CD4-positive, alpha-beta T cell (primary cell): ENCODE data around the gene STRBP. TPM values are rescaled to one million over a fixed set of nuclear protein-coding genes. Genes with fewer than 3 reads are reported as not detected.

Experiments used
- ATAC-seq: fragments of 200-7000 bp; cut with Tn5 transposase; one replicate; pipeline ENCODE4 v1.10.0; 2022; ENCODE audit warnings: mild to moderate bottlenecking; ENCODE audit not compliant: poor library complexity
- CTCF ChIA-PET: fragments of 350-600 bp; sonication (Branson Sonifier 250); formaldehyde crosslinking; loops from one replicate; lab custom pipeline; 2021; ENCODE audit warnings: antibody characterized with exemption, inconsistent platforms; lab: Charles Lee
- POLR2A ChIA-PET: fragments of 350-600 bp; sonication (Branson Sonifier 250); formaldehyde crosslinking; loops from one replicate; lab custom pipeline; 2021; ENCODE audit warnings: antibody characterized with exemption, inconsistent platforms; lab: Charles Lee
- DNase-seq, 14 experiments: peaks; one replicate each; pipeline ENCODE4 v3.0.0-alpha.2; 2013 to 2020; ENCODE audit warnings: mixed read lengths in 2 of 14
- H3K27ac ChIP-seq, 2 donors: one replicate each; pipeline versions ENCODE4 v1.5.1 to v1.7.0; 2013; ENCODE audit warnings: low read length in 2 of 2, low read depth in 1 of 2, mild to moderate bottlenecking in 1 of 2
- H3K27me3 ChIP-seq, 2 experiments: 1 replicate in 1 of 2; 2 replicates in 1 of 2; pipeline versions ENCODE4 v1.6.1 to v1.7.0; 2013; ENCODE audit warnings: low read length in 2 of 2, control low read depth in 1 of 2, mild to moderate bottlenecking in 1 of 2, moderate library complexity in 1 of 2; ENCODE audit not compliant: insufficient read depth in 2 of 2, control insufficient read depth in 1 of 2
- H3K36me3 ChIP-seq: one replicate; pipeline ENCODE4 v1.6.1; 2013; ENCODE audit warnings: low read length, control low read depth; ENCODE audit not compliant: insufficient read depth
- H3K4me1 ChIP-seq: one replicate; pipeline ENCODE4 v1.6.1; 2013; ENCODE audit warnings: low read length, control low read depth; ENCODE audit not compliant: insufficient read depth
- H3K4me3 ChIP-seq: one replicate; pipeline ENCODE4 v1.5.1; 2013; ENCODE audit warnings: mild to moderate bottlenecking, low read length, moderate library complexity
- H3K9me3 ChIP-seq, 2 experiments: 1 replicate in 1 of 2; 2 replicates in 1 of 2; pipeline versions ENCODE4 v1.6.1 to v1.7.0; 2013; ENCODE audit warnings: low read length in 2 of 2, mild to moderate bottlenecking in 2 of 2, control low read depth in 1 of 2, moderate library complexity in 1 of 2; ENCODE audit not compliant: control insufficient read depth in 1 of 2, insufficient read depth in 1 of 2
- H3K27ac Mint-ChIP-seq: one replicate; pipeline ENCODE4 v1.8.0; 2020; ENCODE audit warnings: mixed read lengths
- H3K27me3 Mint-ChIP-seq: one replicate; pipeline ENCODE4 v1.8.0; 2021; ENCODE audit warnings: mixed read lengths
- H3K36me3 Mint-ChIP-seq: one replicate; pipeline ENCODE4 v1.8.0; 2021; ENCODE audit warnings: low read depth, mixed read lengths
- H3K4me1 Mint-ChIP-seq: one replicate; pipeline ENCODE4 v1.8.0; 2021; ENCODE audit warnings: low read depth, mixed read lengths
- H3K4me3 Mint-ChIP-seq: one replicate; pipeline ENCODE4 v1.8.0; 2020; ENCODE audit warnings: mild to moderate bottlenecking, mixed read lengths
- H3K9me3 Mint-ChIP-seq: one replicate; pipeline ENCODE4 v1.8.0; 2020; ENCODE audit warnings: mixed read lengths
- CTCF ChIP-seq: fragments of 200-600 bp; IDR thresholded peaks from one replicate; pipeline ENCODE4 v1.8.0; 2022; ENCODE audit warnings: antibody characterized with exemption, mild to moderate bottlenecking
- intact Hi-C, 2 experiments: fragments of 100-400 bp; cut with DNase I in 1 of 2; cut with micrococcal nuclease in 1 of 2; formaldehyde crosslinking; loops; one replicate each; pipeline versions ENCODE4 v1.15.1 to v1.9.0; 2023 to 2025; cut with DNase I, micrococcal nuclease
- total RNA-seq, 174 experiments: library from RNA in 2 of 174; stranded (reverse) in 2 of 174; gene quantifications; one replicate each; pipeline ENCODE4 v1.2.3 and lab custom pipeline; 2021 to 2026

Gene STRBP
- total RNA-seq, 2 experiments from 2014 or later, result 10.9 to 12.0 TPM

GRCh38 chr9:123108976-123109375, 159.4 kb downstream of the STRBP start:
- H3K4me1 ChIP-seq, result peaks cover 20% of the 10 kb centered on the region
- peaks cover 26% of the 10 kb centered on the region for H3K36me3 ChIP-seq
- no peak overlapping the region for H3K4me3 Mint-ChIP-seq
- ChIA-PET CTCF (no interaction called here), POLR2A (no interaction called here)
- no peaks in the 10 kb centered on the region for H3K9me3 Mint-ChIP-seq
- H3K27me3 ChIP-seq, result no peaks in the 10 kb centered on the region
- intact Hi-C loops, result no loop called here
- no peaks in the 10 kb centered on the region for H3K9me3 ChIP-seq
- peaks cover 42% of the 10 kb centered on the region for H3K36me3 Mint-ChIP-seq
- no peak for TF ChIP-seq CTCF
- H3K4me1 Mint-ChIP-seq, result peaks cover 28% of the 10 kb centered on the region
- H3K27me3 Mint-ChIP-seq, result no peaks in the 10 kb centered on the region
- ATAC-seq, result no peak
- H3K27ac ChIP-seq, result no peak overlapping the region
- DNase-seq, result no peak
- H3K27ac Mint-ChIP-seq, result peak overlapping the region; percentile 27
- no peak overlapping the region for H3K4me3 ChIP-seq

GRCh38 chr9:123107639-123108285, 160.6 kb downstream of the STRBP start:
- Mint-ChIP-seq H3K36me3 (peaks cover 54% of the 10 kb centered on the region), H3K4me3 (no peak overlapping the region), H3K4me1 (peaks cover 22% of the 10 kb centered on the region), H3K27ac (no peak overlapping the region), H3K9me3 (no peaks in the 10 kb centered on the region), H3K27me3 (no peaks in the 10 kb centered on the region)
- DNase-seq (no peak), ATAC-seq (no peak)
- no peaks in the 10 kb centered on the region for H3K9me3 ChIP-seq
- H3K36me3 ChIP-seq, result peaks cover 30% of the 10 kb centered on the region
- ChIA-PET POLR2A (interaction anchor here (0.8 kb wide), 1 partner anchor 190 kb away, joined by 3 read pairs; no protein-coding TSS in a partner anchor), CTCF (no interaction called here)
- no peak overlapping the region for H3K4me3 ChIP-seq
- no peak for TF ChIP-seq CTCF
- H3K27me3 ChIP-seq, result no peaks in the 10 kb centered on the region
- no peak overlapping the region for H3K27ac ChIP-seq
- peaks cover 20% of the 10 kb centered on the region for H3K4me1 ChIP-seq
- intact Hi-C loops, result no loop called here

DNA sequence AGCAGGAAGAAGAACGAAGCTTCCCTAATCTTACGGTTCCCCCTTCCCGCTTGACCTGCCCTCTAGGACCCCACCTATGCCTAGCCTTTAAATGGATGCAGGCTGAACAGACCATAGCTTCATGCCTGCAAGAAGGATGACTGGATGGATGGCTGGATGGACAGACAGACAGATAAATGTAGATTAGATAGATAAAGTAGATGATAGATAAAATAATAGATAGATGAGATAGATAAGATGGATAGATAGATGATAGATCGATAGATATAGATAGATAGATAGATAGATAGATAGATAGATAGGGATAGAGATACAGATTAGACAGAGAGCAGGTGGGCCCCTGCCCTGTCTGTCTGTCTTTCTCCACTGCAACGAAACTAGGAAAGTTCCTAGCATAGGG, 162.9 kb downstream of the STRBP start:
- no peak for TF ChIP-seq CTCF
- H3K36me3 ChIP-seq, result peaks cover 41% of the 10 kb centered on the region
- peaks cover under 1% of the 10 kb centered on the region for H3K4me1 ChIP-seq
- ATAC-seq (no peak), DNase-seq (no peak)
- ChIA-PET POLR2A (no interaction called here), CTCF (no interaction called here)
- no peak overlapping the region for H3K27ac ChIP-seq
- Mint-ChIP-seq H3K9me3 (no peaks in the 10 kb centered on the region), H3K36me3 (peaks cover 76% of the 10 kb centered on the region), H3K27ac (no peak overlapping the region), H3K27me3 (no peaks in the 10 kb centered on the region), H3K4me3 (no peak overlapping the region), H3K4me1 (no peaks in the 10 kb centered on the region)
- no peak overlapping the region for H3K4me3 ChIP-seq
- intact Hi-C loops, result no loop called here
- H3K9me3 ChIP-seq, result no peaks in the 10 kb centered on the region
- no peaks in the 10 kb centered on the region for H3K27me3 ChIP-seq
